Activated CD4-positive, alpha-beta T cell treated with anti-CD3 and anti-CD28 coated beads, Interleukin-2, amount 50 U/mL, for 1 hour (primary cell): Measurements from ENCODE around the gene MYMK.

Experiments used
- DNase-seq: peaks from one replicate; pipeline ENCODE4 v3.0.0-alpha.2; 2020

MYMK gene

GRCh38 chr9:133557581-133557980, 32.8 kb upstream of the MYMK start:
- no peak for DNase-seq

GRCh38 chr9:133556354-133556753, 31.6 kb upstream of the MYMK start:
- DNase-seq, result no peak

- no peak for DNase-seq
These were observed 30.0 kb upstream of the MYMK start for GRCh38 chr9:133554729-133555128.

GRCh38 chr9:133553973-133554713, 29.4 kb upstream of the MYMK start:
- DNase-seq, result no peak

- DNase-seq, result no peak
These were observed 28.4 kb upstream of the MYMK start for GRCh38 chr9:133553123-133553522.

GRCh38 chr9:133552236-133552635, 27.5 kb upstream of the MYMK start:
- no peak for DNase-seq

GRCh38 chr9:133551446-133551845, 26.7 kb upstream of the MYMK start:
- no peak for DNase-seq

GRCh38 chr9:133547116-133547515, 22.4 kb upstream of the MYMK start:
- DNase-seq, result no peak

- DNase-seq, result no peak
These were observed 21.5 kb upstream of the MYMK start for GRCh38 chr9:133546287-133546680.

- DNase-seq, result no peak
These were observed 20.9 kb upstream of the MYMK start for GRCh38 chr9:133545494-133546286.

- no peak for DNase-seq
These were observed 19.2 kb upstream of the MYMK start for GRCh38 chr9:133543772-133544467.

GRCh38 chr9:133542002-133542401, 17.2 kb upstream of the MYMK start:
- no peak for DNase-seq

- DNase-seq, result no peak
These were observed 15.9 kb upstream of the MYMK start for GRCh38 chr9:133540698-133541025.

GRCh38 chr9:133539991-133540697, 15.4 kb upstream of the MYMK start:
- DNase-seq, result no peak

- DNase-seq, result no peak
These were observed 14.4 kb upstream of the MYMK start for GRCh38 chr9:133538851-133539833.

- DNase-seq, result no peak
These were observed 13.4 kb upstream of the MYMK start for GRCh38 chr9:133538176-133538575.

GRCh38 chr9:133537257-133537656, 12.5 kb upstream of the MYMK start:
- DNase-seq, result no peak

GRCh38 chr9:133536536-133536935, 11.8 kb upstream of the MYMK start:
- DNase-seq, result no peak

- no peak for DNase-seq
These were observed 11.3 kb upstream of the MYMK start for GRCh38 chr9:133536080-133536479.

GRCh38 chr9:133535306-133535877, 10.6 kb upstream of the MYMK start:
- DNase-seq, result no peak
